Upper lobe of right lung (tissue), 1 donor: ENCODE measurements around the gene SHROOM3. TPM values are rescaled to one million over a fixed set of nuclear protein-coding genes. Genes with fewer than 3 reads are reported as not detected.
A peak's percentile ranks its signal among the peaks of the same experiment; 100 is the strongest.

Experiments
- ATAC-seq: fragments of 200-7000 bp; cut with Tn5 transposase; one replicate; pipeline ENCODE4 v1.9.1; 2020; ENCODE audit warnings: mild to moderate bottlenecking, moderate library complexity
- DNase-seq: peaks from one replicate; pipeline ENCODE4 v3.0.0-alpha.2; 2020
- H3K27ac ChIP-seq: fragments of 200-600 bp; one replicate; pipeline ENCODE4 v1.8.0; 2022
- H3K27me3 ChIP-seq: fragments of 200-600 bp; one replicate; pipeline ENCODE4 v1.8.0; 2022; ENCODE audit warnings: mild to moderate bottlenecking
- H3K36me3 ChIP-seq: fragments of 200-600 bp; one replicate; pipeline ENCODE4 v1.8.0; 2022
- H3K4me1 ChIP-seq: fragments of 200-600 bp; one replicate; pipeline ENCODE4 v1.8.0; 2022
- H3K4me3 ChIP-seq: fragments of 200-600 bp; one replicate; pipeline ENCODE4 v1.8.0; 2022; ENCODE audit warnings: mild to moderate bottlenecking
- H3K9me3 ChIP-seq: fragments of 200-600 bp; one replicate; pipeline ENCODE4 v1.8.0; 2022
- intact Hi-C: fragments of 100-400 bp; cut with DNase I; formaldehyde crosslinking; loops from one replicate; pipeline ENCODE4 v1.11.0; 2022
- total RNA-seq: library from RNA; stranded (reverse); fragmentation: NEBNext Ultra II Directional; extraction: Animal tissue kit (Norgen Biotek cat#: 25700); gene quantifications from one replicate; pipeline ENCODE4 v1.2.1, GENCODE V29; 2021
- TF ChIP-seq, protein P1 (sequence below): fragments of 200-600 bp; IDR thresholded peaks from one replicate; pipeline ENCODE4 v1.8.0; 2022; ENCODE audit warnings: antibody characterized with exemption
- donor health status: DM: no; HTN: yes; CAD: no; lungs with severe emphysema.

Gene SHROOM3
- total RNA-seq, 1 donor from 2014 or later, result 73.3 TPM

DNA sequence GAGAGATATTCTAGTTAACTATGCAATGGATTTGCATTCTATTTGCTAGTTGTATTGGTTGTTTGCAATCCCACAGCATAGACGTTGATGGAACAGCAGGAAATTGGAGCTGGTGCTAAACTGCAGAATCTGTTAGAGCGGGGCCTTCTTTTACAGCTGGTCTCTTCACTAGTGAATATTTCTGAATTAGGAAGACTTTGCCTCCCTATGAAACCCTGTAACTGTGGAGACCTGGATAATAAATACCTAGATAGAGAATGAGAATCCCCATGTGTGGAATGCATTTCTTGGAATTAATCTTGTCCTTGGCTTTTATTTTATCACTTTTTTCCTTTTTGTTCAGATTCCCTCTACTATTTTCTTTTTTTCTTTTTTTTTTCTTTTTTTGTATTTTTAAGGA lies 109.7 kb downstream of the SHROOM3 start:
- Histone ChIP-seq H3K4me3 (no peak overlapping the region), H3K36me3 (no peaks in the 10 kb centered on the region), H3K9me3 (no peaks in the 10 kb centered on the region), H3K27me3 (no peaks in the 10 kb centered on the region), H3K27ac (no peak overlapping the region), H3K4me1 (no peaks in the 10 kb centered on the region)
- DNase-seq (no peak), ATAC-seq (no peak)
- intact Hi-C loops, result no loop called here
- TF ChIP-seq, protein P1, sequence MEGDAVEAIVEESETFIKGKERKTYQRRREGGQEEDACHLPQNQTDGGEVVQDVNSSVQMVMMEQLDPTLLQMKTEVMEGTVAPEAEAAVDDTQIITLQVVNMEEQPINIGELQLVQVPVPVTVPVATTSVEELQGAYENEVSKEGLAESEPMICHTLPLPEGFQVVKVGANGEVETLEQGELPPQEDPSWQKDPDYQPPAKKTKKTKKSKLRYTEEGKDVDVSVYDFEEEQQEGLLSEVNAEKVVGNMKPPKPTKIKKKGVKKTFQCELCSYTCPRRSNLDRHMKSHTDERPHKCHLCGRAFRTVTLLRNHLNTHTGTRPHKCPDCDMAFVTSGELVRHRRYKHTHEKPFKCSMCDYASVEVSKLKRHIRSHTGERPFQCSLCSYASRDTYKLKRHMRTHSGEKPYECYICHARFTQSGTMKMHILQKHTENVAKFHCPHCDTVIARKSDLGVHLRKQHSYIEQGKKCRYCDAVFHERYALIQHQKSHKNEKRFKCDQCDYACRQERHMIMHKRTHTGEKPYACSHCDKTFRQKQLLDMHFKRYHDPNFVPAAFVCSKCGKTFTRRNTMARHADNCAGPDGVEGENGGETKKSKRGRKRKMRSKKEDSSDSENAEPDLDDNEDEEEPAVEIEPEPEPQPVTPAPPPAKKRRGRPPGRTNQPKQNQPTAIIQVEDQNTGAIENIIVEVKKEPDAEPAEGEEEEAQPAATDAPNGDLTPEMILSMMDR, result no peak

DNA sequence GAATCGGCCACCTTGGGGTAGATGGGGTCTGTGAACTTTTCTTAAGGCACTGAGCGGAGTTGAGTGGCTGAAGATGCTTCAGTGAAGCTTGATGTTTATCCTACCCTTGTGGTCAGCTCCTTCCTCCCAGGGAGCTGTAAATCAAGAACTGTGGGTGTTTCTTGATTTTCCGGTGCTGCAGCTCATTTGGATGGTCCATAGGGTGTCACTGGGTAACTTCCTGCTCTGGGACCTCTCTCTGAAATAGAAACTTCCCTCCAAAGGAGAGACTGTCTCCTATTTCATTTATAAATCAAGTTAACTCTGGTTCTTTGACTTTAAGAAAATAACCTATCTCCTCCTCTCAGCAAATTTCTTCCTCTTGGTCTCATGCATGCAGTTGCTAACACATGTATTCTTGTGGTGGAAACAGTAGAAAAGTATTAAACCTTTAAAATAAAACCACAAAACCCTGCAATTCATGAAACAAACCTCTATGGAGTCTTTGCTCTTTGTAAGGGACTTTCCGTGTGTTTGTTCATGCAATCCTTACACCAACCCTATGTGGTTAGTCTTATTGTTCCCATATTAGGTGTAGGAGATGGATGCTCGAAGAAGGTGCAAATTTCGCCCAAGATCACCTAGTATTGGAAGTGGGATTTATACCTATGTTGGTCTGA lies 110.3 kb downstream of the SHROOM3 start:
- Histone ChIP-seq H3K4me1 (no peaks in the 10 kb centered on the region), H3K9me3 (no peaks in the 10 kb centered on the region)

DNA sequence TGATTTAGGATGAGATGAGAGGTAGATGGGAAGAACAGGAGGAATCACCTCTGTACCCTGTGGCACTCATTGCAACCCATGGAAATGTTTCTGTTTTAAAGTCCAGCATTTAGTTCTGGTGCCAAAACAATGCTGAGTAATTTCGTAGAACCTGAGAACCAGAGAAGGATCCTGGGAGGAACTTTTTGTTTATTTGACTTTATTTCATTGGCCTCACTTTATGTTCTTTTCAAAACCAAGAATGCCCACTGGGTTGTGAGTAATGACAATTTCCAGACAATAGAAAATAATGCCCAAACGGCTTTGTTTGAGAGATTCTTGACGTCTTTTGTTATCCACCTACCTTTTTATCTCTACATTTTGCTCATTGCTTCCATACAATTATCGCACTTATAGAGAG lies 111.3 kb downstream of the SHROOM3 start:
- Histone ChIP-seq H3K36me3 (no peaks in the 10 kb centered on the region), H3K27me3 (no peaks in the 10 kb centered on the region), H3K4me1 (no peaks in the 10 kb centered on the region), H3K4me3 (no peak overlapping the region), H3K9me3 (no peaks in the 10 kb centered on the region), H3K27ac (no peak overlapping the region)
- TF ChIP-seq, protein P1, result no peak
- DNase-seq (no peak), ATAC-seq (no peak)
- intact Hi-C loops, result no loop called here

More for the DNA sequence above, 110.3 kb downstream of the SHROOM3 start:
- DNase-seq (no peak), ATAC-seq (no peak)
- Histone ChIP-seq H3K27me3 (no peaks in the 10 kb centered on the region), H3K27ac (no peak overlapping the region), H3K36me3 (no peaks in the 10 kb centered on the region), H3K4me3 (no peak overlapping the region)
- intact Hi-C loops, result no loop called here
- TF ChIP-seq, protein P1, result no peak

DNA sequence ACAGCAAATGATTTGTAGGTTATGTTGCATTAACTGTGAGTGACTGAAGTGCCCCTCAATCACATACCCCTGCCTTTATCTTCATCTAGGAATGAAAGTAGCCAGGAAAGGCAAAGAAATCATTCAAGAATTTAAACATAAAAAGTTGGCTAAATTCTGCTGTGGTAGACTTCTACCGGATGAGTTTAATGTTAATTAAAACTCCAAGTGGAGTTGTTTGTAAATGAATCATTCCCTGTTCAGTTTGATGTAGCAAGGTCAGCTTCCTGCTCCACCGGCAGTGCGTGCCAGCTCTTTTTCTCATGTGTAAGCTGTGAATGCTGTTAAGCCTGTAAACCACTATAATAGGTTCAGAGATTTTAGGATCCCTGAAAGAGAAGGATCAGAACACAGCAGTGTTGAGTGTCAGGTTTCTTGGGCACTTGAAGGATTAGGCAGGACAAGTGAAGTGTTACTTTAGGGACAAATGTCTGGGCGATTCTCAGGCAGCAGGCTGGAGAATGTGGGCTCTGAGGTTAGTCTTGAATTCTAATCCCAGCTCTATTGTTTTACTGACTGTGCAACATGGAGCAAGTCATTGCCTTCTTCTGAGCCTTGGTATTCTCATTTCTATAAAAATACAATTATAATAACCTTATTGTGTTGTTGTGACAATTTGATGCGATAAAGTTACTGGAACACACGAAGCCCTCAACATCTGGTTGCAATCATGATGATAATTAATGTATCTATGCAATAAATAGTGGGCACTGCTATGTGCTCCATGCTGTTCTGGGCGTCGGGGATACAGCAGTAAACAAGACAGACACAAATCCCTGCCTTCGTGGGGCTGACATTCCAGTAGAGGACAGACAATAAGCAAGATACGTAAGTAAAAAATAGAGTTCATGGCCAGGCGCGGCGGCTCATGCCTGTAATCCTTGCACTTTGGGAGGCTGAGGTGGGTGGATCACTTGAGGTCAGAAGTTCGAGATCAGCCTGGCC lies 112.0 kb downstream of the SHROOM3 start:
- Histone ChIP-seq H3K27ac (no peak overlapping the region), H3K27me3 (no peaks in the 10 kb centered on the region), H3K36me3 (no peaks in the 10 kb centered on the region), H3K9me3 (no peaks in the 10 kb centered on the region), H3K4me1 (no peaks in the 10 kb centered on the region), H3K4me3 (no peak overlapping the region)
- TF ChIP-seq, protein P1, result no peak
- intact Hi-C loops, result no loop called here
- ATAC-seq (peak; percentile 69), DNase-seq (no peak)

DNA sequence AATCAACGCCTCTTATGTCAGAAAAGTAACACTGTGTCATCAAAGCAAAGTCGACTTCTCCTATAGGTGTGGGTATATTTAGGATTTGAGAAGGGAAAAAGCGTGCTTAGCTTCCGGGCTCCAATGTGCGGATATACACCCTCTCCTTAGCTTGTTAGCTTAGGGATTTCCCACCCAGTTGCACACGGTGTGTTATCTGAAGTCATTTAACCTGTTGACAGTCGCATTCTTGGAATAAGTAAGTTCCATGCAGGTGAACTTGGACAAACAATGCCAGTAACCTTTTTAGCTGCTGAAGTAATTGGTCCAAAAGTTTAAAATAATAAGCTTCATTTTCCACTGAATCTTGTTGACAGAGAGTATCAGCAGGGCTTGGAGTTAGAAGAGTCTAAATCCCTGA lies 113.7 kb downstream of the SHROOM3 start:
- TF ChIP-seq, protein P1, result no peak
- no peaks in the 10 kb centered on the region for H3K9me3 ChIP-seq
- H3K4me1 ChIP-seq, result no peaks in the 10 kb centered on the region
- no peak overlapping the region for H3K4me3 ChIP-seq
- DNase-seq, result no peak
- H3K27ac ChIP-seq, result no peak overlapping the region
- peak; percentile 68 for ATAC-seq
- intact Hi-C loops, result no loop called here
- H3K27me3 ChIP-seq, result no peaks in the 10 kb centered on the region
- H3K36me3 ChIP-seq, result no peaks in the 10 kb centered on the region
